Spleen (tissue), 7 donors: ENCODE results near the gene ALX1.

ENCODE experiments used
- CTCF ChIP-seq, 11 experiments: fragments of 200-600 bp in 7 of 11; fragments of 450-650 bp in 4 of 11; sonication (generic) in 4 of 11; IDR thresholded peaks in 8 of 11; conservative IDR thresholded peaks in 3 of 11; 1 replicate in 7 of 11; 2 replicates in 4 of 11; pipeline versions ENCODE4 v1.4.0 to v1.8.0; 2016 to 2021; ENCODE audit warnings: antibody characterized with exemption in 11 of 11, inconsistent platforms in 4 of 11, mild to moderate bottlenecking in 1 of 11
- POLR2A ChIP-seq, 3 donors: fragments of 450-650 bp; IDR thresholded peaks; one replicate each; pipeline ENCODE4 v1.5.1; 2017; ENCODE audit warnings: antibody characterized with exemption in 3 of 3, mild to moderate bottlenecking in 1 of 3
- POLR2AphosphoS5 ChIP-seq, 3 donors: sonication (generic); formaldehyde crosslinking; IDR thresholded peaks; one replicate each; pipeline ENCODE4 v1.5.1; 2017; ENCODE audit warnings: antibody characterized with exemption in 3 of 3
- donor health status: DM: no; HTN: no; CAD: no; lungs with moderate emphysema.
- donor health status: DM: no; HTN: no; CAD: no.
- donor health status: DM: no; HTN: no; CAD: no.

GRCh38 chr12:85277191-85277590 is 2.8 kb upstream of the ALX1 start:
- TF ChIP-seq CTCF (IDR thresholded peaks at IDR 0.05 in 8 of 11, conservative IDR thresholded peaks at IDR 0.05 in 3 of 11) = no peak
- no peak for TF ChIP-seq POLR2A (IDR thresholded peaks at IDR 0.05)
- no peak for TF ChIP-seq POLR2AphosphoS5 (IDR thresholded peaks at IDR 0.05)
